Spleen (tissue), 11 donors: ENCODE measurements around the gene USP2. TPM values are rescaled to one million over a fixed set of nuclear protein-coding genes. Genes with fewer than 3 reads are reported as not detected.

Experiments used
- DNase-seq: peaks from one replicate; pipeline ENCODE4 v3.0.0-alpha.2; 2020
- H3K27ac ChIP-seq, 8 donors: fragments of 200-600 bp; sonication (generic) in 7 of 8; 1 replicate in 4 of 8; 2 replicates in 4 of 8; pipeline versions ENCODE4 v1.5.0 to v1.8.0; 2016 to 2021; ENCODE audit warnings: inconsistent platforms in 4 of 8, mild to moderate bottlenecking in 4 of 8, moderate library complexity in 1 of 8
- H3K27me3 ChIP-seq, 7 donors: fragments of 200-600 bp; sonication (generic) in 6 of 7; replicated peaks in 1 of 7; 1 replicate in 4 of 7; 2 replicates in 3 of 7; pipeline versions ENCODE4 v1.5.0 to v1.8.0; 2016 to 2021; ENCODE audit warnings: inconsistent platforms in 3 of 7, mild to moderate bottlenecking in 1 of 7
- H3K36me3 ChIP-seq, 6 donors: fragments of 200-600 bp; sonication (generic) in 5 of 6; 1 replicate in 4 of 6; 2 replicates in 2 of 6; pipeline versions ENCODE4 v1.5.0 to v1.8.0; 2016 to 2021; ENCODE audit warnings: inconsistent platforms in 2 of 6
- H3K4me1 ChIP-seq, 6 donors: fragments of 200-600 bp; sonication (generic) in 5 of 6; 1 replicate in 3 of 6; 2 replicates in 3 of 6; pipeline versions ENCODE4 v1.5.0 to v1.8.0; 2016 to 2021; ENCODE audit warnings: inconsistent platforms in 3 of 6
- H3K4me3 ChIP-seq, 8 donors: fragments of 200-600 bp; sonication (generic) in 7 of 8; 1 replicate in 4 of 8; 2 replicates in 4 of 8; pipeline versions ENCODE4 v1.5.0 to v1.8.0; 2016 to 2021; ENCODE audit warnings: inconsistent platforms in 4 of 8, mild to moderate bottlenecking in 4 of 8, moderate library complexity in 2 of 8
- H3K9me3 ChIP-seq, 8 donors: fragments of 200-600 bp; sonication (generic) in 7 of 8; 1 replicate in 4 of 8; 2 replicates in 4 of 8; pipeline versions ENCODE4 v1.5.0 to v1.8.0; 2016 to 2021; ENCODE audit warnings: inconsistent platforms in 4 of 8
- POLR2A ChIP-seq, 3 donors: fragments of 450-650 bp; IDR thresholded peaks; one replicate each; pipeline ENCODE4 v1.5.1; 2017; ENCODE audit warnings: antibody characterized with exemption in 3 of 3, mild to moderate bottlenecking in 1 of 3
- POLR2AphosphoS5 ChIP-seq, 3 donors: sonication (generic); formaldehyde crosslinking; IDR thresholded peaks; one replicate each; pipeline ENCODE4 v1.5.1; 2017; ENCODE audit warnings: antibody characterized with exemption in 3 of 3
- WGBS, 5 donors: extraction: QIAGEN DNeasy Blood & Tissue Kit in 3 of 5; methylation state at CpG; one replicate each; pipeline versions ENCODE4 v1.1.5 to v1.1.7; 2013 to 2018; 5-methylcytosine and 5-hydroxymethylcytosine counted together
- intact Hi-C: fragments of 100-400 bp; cut with DNase I; formaldehyde crosslinking; loops from one replicate; pipeline ENCODE4 v1.15.0; 2023; ENCODE audit warnings: low total_unique reads
- polyA plus RNA-seq, 3 donors: library from polyadenylated mRNA; stranded (reverse); fragments of 200-250 nt; gene quantifications; one replicate each; pipeline ENCODE4 v1.2.1, GENCODE V29; 2013
- total RNA-seq, 7 donors: library from RNA; depleted of rRNA in 3 of 7; stranded (reverse); fragments of >200 nt in 3 of 7; fragmentation: NEBNext Ultra II Directional in 4 of 7; extraction: Animal tissue kit (Norgen Biotek cat#: 25700) in 4 of 7; gene quantifications; one replicate each; pipeline versions ENCODE4 v1.1.0 to v1.2.1, GENCODE V29; 2016 to 2021
- TF ChIP-seq, protein P1 (sequence below), 11 experiments: fragments of 200-600 bp in 7 of 11; fragments of 450-650 bp in 4 of 11; sonication (generic) in 4 of 11; IDR thresholded peaks in 8 of 11; conservative IDR thresholded peaks in 3 of 11; 1 replicate in 7 of 11; 2 replicates in 4 of 11; pipeline versions ENCODE4 v1.4.0 to v1.8.0; 2016 to 2021; ENCODE audit warnings: antibody characterized with exemption in 11 of 11, inconsistent platforms in 4 of 11, mild to moderate bottlenecking in 1 of 11
- donor health status: healthy with polysubstance abuse.
- donor health status: DM: no; HTN: no; CAD: no; lungs with moderate emphysema.
- donor health status: DM: no; HTN: no; CAD: no.
- donor health status: Bipolar disorder and iron deficiency.
- donor health status: healthy.
- donor health status: DM: no; HTN: no; CAD: no.
- donor health status: DM: yes; HTN: yes; CAD: no.

Gene USP2
- total and polyA plus RNA-seq, 10 donors, result 0.15 to 0.88 (median 0.45) TPM

DNA sequence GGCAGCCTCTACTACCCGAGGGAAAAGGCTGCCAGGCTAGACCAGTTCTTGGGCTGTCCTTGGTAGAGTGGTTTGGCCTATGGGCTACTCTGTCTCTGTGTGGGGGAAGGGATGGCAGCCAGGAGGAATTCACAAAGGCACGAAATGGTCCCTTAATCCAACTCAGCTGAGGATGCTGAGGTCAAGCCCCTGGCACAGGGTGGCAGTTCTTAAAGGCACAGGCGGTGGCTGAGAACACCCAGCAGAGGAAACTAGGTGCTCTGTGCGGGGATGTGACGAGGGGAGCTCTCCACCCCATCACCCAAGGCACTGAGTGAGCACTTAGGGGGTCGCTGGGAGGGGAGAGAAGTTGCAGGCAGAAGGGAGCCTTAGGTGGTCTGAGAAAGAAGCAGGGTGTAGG is 34.9 kb downstream of the USP2 start, which contains the start of gene MFRP:
Gene MFRP (minus strand): TSS at position 101 of the 400 bp plus-strand sequence. CDS start 192 bp downstream, outside the sequence.
- Histone ChIP-seq H3K36me3 (no peaks in the 10 kb centered on the region), H3K9me3 (no peaks in the 10 kb centered on the region), H3K4me1 (peaks cover 1 to 8% (median 7%) of the 10 kb centered on the region in 6 donors), H3K4me3 (no peak within 1 kb of the TSS), H3K27ac (no peak within 1 kb of the TSS), H3K27me3 (peaks cover 0 to 65% (median 3%) of the 10 kb centered on the region in 7 donors)
- TF ChIP-seq, protein P1, sequence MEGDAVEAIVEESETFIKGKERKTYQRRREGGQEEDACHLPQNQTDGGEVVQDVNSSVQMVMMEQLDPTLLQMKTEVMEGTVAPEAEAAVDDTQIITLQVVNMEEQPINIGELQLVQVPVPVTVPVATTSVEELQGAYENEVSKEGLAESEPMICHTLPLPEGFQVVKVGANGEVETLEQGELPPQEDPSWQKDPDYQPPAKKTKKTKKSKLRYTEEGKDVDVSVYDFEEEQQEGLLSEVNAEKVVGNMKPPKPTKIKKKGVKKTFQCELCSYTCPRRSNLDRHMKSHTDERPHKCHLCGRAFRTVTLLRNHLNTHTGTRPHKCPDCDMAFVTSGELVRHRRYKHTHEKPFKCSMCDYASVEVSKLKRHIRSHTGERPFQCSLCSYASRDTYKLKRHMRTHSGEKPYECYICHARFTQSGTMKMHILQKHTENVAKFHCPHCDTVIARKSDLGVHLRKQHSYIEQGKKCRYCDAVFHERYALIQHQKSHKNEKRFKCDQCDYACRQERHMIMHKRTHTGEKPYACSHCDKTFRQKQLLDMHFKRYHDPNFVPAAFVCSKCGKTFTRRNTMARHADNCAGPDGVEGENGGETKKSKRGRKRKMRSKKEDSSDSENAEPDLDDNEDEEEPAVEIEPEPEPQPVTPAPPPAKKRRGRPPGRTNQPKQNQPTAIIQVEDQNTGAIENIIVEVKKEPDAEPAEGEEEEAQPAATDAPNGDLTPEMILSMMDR (IDR thresholded peaks at IDR 0.05 in 8 of 11, conservative IDR thresholded peaks at IDR 0.05 in 3 of 11), result no peak
- TF ChIP-seq POLR2A (IDR thresholded peaks at IDR 0.05) (no peak), POLR2AphosphoS5 (IDR thresholded peaks at IDR 0.05) (no peak)
- 46 to 85% (median 58%) methylated on average over 5 to 6 of the region's 6 CpGs for WGBS, 5 donors
- intact Hi-C loops, result no loop called here
- peak; percentile 38 for DNase-seq

DNA sequence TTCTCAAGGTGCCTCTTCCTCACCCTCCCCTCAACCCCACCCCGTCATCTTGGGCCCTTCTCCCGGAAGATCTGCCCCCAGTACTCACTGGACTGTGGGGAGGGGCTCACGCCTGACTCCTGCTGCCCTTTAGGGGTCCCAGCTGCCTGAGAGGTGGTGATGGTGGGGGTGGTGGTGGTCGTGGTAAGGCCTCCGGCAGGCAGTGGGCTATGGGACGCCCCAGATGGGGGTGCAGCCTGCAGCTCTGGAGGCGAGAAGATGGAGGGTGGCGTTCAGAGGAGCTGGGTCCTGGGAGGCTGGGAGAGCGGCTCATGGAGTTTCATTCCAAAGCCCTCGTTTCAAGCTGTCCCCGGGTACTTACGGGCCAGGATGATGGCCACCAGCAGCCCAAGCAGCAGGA is 35.8 kb downstream of the USP2 start:
- H3K9me3 ChIP-seq, result no peaks in the 10 kb centered on the region
- no peak overlapping the region for H3K27ac ChIP-seq
- H3K36me3 ChIP-seq, result no peaks in the 10 kb centered on the region
- H3K27me3 ChIP-seq, result peaks cover under 1 to 69% (median 3%) of the 10 kb centered on the region in 7 donors
- DNase-seq, result peak; percentile 62
- H3K4me1 ChIP-seq, result peaks cover 11 to 17% (median 16%) of the 10 kb centered on the region in 6 donors
- intact Hi-C loops, result no loop called here
- H3K4me3 ChIP-seq, result no peak overlapping the region
- TF ChIP-seq, protein P1 (IDR thresholded peaks at IDR 0.05 in 8 of 11, conservative IDR thresholded peaks at IDR 0.05 in 3 of 11), result no peak
- TF ChIP-seq POLR2AphosphoS5 (IDR thresholded peaks at IDR 0.05) (no peak), POLR2A (IDR thresholded peaks at IDR 0.05) (no peak)
- WGBS, 5 donors, result 78 to 90% (median 84%) methylated on average over 11 to 12 of the region's 12 CpGs

DNA sequence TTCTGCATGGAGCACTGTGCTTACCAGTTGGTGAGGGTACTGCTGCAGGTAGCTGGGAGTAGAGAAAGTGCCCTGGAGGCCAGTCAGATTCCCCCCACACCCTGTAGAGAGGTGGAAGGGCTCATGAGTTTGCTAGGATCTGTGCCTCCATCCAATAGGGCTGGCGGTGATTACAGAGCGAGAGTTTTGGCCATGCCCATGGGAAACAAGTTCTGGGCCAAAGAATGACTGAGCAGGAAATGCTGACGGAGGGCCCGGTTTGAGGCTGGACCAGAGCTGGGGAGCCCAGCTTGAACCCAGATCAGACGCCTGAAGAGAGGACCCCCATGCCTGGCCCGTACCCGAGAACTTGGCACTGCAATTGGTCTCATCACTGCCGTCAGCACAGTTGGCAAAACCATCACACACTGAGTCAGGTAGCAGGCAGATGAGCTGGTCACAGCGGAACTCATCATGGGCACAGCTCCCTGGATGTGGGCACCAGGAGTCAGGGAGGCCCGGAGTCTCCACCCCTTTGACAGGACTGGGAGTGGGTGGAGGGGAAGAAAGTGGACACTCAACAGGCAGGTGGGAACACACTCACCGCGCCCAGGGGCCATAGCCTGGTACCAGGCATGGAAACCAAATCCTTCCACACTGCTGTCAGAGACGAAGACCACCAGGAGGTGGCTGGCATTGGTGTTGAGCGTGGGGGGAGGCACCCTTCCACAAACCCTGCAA is 37.0 kb downstream of the USP2 start:
- Histone ChIP-seq H3K27me3 (peaks cover 6 to 78% (median 13%) of the 10 kb centered on the region in 7 donors), H3K9me3 (no peaks in the 10 kb centered on the region), H3K36me3 (no peaks in the 10 kb centered on the region), H3K27ac (no peak overlapping the region), H3K4me3 (no peak overlapping the region), H3K4me1 (peaks cover 17 to 30% (median 28%) of the 10 kb centered on the region in 6 donors)
- TF ChIP-seq POLR2A (IDR thresholded peaks at IDR 0.05) (no peak), POLR2AphosphoS5 (IDR thresholded peaks at IDR 0.05) (no peak)
- TF ChIP-seq, protein P1 (IDR thresholded peaks at IDR 0.05 in 8 of 11, conservative IDR thresholded peaks at IDR 0.05 in 3 of 11), result no peak
- intact Hi-C loops, result no loop called here
- DNase-seq, result peak; percentile 70
- WGBS, 5 donors, result 59 to 90% (median 81%) methylated on average over 8 to 14 of the region's 14 CpGs

DNA sequence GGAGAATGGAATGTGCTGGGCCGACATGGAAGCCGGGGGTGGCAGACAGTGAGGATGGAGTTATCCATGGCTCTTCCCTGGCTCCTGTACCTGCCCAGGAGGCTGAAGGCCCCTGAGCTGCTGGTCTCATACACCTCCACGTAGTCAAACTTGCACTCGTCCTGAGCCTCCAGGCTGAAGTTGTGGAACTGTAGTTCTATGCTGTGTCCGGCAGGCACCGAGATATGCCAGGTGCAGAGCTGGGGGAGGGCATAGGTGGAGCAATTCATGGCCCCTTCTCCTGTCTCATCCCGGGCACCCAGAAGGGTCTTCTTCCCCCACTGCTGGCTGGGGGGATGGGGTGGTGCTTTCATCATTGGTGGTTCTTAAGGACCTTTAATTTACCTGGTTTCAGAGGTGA is 37.8 kb downstream of the USP2 start:
- no peak for DNase-seq
- TF ChIP-seq, protein P1 (IDR thresholded peaks at IDR 0.05 in 8 of 11, conservative IDR thresholded peaks at IDR 0.05 in 3 of 11), result no peak
- TF ChIP-seq POLR2A (IDR thresholded peaks at IDR 0.05), result no peak
- no peak for TF ChIP-seq POLR2AphosphoS5 (IDR thresholded peaks at IDR 0.05)
- H3K9me3 ChIP-seq, result no peaks in the 10 kb centered on the region
- no peak overlapping the region for H3K4me3 ChIP-seq
- 82 to 89% (median 89%) methylated on average over 6 to 7 of the region's 7 CpGs for WGBS, 5 donors
- H3K4me1 ChIP-seq, result peaks cover 23 to 37% (median 35%) of the 10 kb centered on the region in 6 donors
- intact Hi-C loops, result no loop called here
- H3K27me3 ChIP-seq, result peaks cover 6 to 85% (median 16%) of the 10 kb centered on the region in 7 donors
- H3K27ac ChIP-seq, result no peak overlapping the region
- H3K36me3 ChIP-seq, result no peaks in the 10 kb centered on the region
